Lung microvascular endothelial cell (primary cell): ENCODE measurements around the gene ADAMTS13. TPM values are rescaled to one million over a fixed set of nuclear protein-coding genes. Genes with fewer than 3 reads are reported as not detected.
A peak's percentile ranks its signal among the peaks of the same experiment; 100 is the strongest.

Experiments used
- DNase-seq, 2 donors: peaks; one replicate each; pipeline versions ENCODE4 v3.0.0 to v3.0.0-alpha.2; 2010; ENCODE audit warnings: low read depth in 2 of 2
- total RNA-seq: library from RNA; depleted of rRNA; stranded (reverse); fragments of >200 nt; gene quantifications from 2 replicates; pipeline ENCODE4 v1.2.1, GENCODE V29; 2014

Gene ADAMTS13
- total RNA-seq, 1 donor from 2014 or later: 0.60 TPM

DNA sequence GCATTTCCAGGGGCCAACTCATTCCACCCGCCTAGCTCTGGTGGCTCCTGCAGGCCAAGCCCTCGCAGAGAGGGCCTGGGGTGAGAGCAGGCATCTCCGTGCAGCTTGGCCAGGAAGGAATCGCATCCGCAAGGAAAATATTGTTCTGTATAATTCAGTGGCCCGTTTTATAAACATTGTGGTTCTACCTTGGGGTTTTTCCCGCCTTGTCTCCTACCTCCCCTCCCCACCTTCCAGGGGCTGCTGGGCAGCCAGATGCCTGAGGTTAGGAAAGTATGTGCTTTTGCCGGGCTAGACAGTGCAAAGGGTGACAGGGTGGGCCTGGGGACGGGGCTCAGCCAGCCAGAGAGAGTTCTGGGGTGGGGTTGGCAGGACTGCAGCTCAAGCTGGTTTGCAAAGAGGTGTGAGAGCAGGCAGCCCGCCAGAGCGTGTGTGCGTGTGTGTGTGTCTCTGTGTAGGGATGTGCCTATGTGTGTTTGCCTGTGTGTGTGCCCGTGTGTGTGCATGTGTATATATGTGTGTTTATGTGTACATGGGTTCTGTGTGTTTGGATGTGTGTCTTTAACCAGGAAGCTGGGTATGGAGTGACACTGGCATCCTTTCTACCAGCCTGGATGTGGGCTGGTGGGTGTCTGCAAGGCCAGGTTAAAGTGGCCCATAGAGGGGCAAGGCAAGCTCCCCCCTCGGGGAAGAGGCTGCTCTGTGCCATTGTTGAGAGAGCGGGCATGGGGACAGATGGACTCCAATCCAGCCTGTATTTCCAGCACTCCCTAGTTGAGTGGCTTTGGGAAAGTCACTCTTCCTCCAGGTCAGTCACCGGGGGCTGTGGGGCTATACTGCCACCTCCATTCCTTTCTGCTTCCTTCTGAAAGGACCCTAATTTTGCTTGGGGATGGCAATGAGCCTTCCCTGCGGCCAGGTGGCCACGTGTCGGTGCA is 67.4 kb downstream of the ADAMTS13 start:
- no peak for DNase-seq

GRCh38 chr9:133490201-133490681 is 68.1 kb downstream of the ADAMTS13 start:
- DNase-seq: no peak

- DNase-seq: no peak
These were observed 68.9 kb downstream of the ADAMTS13 start for GRCh38 chr9:133490865-133491655.

DNA sequence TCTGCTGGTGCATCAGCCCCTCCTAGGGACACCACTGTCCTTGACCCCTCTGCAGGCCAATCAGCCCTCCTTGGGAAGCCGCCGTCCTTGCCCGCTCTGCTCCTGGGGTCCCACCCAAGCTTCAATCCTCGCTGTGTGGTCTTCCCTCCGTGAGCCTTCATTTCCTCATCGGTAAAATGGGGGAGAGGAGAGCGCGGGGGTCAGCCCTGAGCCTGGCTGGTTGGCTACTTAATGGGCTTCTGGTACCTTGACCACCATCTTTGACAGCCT is 69.4 kb downstream of the ADAMTS13 start:
- DNase-seq: no peak

DNA sequence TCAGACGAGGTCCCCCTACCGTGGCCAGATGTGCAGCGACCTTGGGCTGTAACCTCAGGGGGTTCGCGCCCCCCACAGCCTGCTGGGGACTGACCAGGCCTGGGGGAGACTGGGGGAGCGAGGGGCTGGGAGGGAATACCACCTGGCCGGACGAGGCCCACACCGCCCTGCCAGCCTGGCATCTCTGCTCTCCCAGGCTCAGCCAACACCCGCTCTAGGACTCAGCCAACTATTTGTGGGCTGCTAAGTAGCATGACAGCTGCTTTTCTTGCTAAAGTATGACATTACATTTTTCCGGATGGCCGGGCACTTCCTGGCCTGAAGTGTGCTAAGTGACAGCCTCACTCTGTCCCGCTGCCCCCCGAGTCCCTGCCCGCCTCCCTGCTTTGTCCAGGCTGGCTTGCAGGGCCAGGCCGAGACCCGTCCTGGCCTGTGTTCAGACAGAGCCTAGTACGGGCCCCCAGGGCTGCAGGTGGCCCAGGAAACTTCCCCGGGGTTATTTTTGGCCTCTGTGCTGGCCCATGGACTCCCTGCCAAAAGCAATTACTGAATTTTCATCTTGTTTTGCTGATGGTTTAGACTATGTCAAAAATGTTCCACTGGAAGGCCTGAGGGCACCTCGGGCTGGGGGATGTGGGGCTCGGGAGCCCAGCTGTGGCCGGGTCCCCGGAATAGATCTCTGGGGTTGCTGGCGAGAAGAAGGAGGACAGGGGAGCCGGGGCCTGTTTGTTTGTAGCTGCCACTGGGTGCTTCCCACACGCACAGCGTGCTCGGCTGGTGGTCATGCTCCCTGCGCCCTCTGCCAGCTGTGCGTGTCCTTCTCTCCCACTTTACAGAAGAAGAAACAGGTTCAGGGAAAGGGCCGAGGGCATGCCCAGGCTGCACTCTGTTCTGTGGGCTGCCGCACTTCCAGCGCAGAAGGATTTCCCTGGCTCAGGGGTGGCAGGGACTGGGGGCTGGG is 70.2 kb downstream of the ADAMTS13 start:
- peak in 1 of 2 donors; percentile 57 for DNase-seq

GRCh38 chr9:133493428-133493827 is 71.3 kb downstream of the ADAMTS13 start:
- DNase-seq: no peak

- DNase-seq: no peak
These were observed 71.8 kb downstream of the ADAMTS13 start for GRCh38 chr9:133493845-133494540.

DNA sequence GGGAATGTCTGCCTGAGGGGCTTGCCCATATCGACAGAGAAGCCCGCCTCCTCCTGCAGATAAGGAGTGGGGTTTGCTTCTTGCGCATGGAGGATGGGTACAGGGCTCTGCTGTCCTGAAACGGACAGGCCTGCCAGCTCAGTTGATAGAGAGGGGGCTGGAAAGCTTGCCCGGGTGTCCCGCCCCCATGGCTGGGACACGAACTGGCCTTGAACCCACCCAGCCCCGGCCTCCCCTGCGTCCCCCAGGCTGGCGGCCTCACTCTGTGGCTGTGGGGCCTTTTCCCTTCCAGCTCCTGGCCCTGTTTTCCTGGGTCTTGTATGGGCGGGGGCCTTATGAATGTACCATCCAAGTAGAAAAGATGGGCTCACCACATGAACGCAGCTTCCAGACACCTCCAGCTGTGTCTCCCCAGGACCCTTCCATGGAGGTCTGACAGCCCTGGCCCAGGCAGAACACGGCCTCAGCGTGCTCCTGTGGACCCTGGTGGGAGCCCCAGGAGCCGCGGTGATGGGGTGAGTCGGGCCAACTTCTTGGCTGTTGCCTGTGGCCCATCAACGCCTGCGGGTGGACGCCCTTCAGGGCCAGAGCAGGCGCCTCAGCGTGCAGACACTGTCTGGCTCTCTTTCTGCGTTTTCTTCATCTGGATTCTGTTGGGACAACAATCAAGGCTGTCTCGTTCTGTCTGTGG is 72.6 kb downstream of the ADAMTS13 start:
- DNase-seq: no peak

- no peak for DNase-seq
These were observed 73.4 kb downstream of the ADAMTS13 start for GRCh38 chr9:133495327-133496293.

DNA sequence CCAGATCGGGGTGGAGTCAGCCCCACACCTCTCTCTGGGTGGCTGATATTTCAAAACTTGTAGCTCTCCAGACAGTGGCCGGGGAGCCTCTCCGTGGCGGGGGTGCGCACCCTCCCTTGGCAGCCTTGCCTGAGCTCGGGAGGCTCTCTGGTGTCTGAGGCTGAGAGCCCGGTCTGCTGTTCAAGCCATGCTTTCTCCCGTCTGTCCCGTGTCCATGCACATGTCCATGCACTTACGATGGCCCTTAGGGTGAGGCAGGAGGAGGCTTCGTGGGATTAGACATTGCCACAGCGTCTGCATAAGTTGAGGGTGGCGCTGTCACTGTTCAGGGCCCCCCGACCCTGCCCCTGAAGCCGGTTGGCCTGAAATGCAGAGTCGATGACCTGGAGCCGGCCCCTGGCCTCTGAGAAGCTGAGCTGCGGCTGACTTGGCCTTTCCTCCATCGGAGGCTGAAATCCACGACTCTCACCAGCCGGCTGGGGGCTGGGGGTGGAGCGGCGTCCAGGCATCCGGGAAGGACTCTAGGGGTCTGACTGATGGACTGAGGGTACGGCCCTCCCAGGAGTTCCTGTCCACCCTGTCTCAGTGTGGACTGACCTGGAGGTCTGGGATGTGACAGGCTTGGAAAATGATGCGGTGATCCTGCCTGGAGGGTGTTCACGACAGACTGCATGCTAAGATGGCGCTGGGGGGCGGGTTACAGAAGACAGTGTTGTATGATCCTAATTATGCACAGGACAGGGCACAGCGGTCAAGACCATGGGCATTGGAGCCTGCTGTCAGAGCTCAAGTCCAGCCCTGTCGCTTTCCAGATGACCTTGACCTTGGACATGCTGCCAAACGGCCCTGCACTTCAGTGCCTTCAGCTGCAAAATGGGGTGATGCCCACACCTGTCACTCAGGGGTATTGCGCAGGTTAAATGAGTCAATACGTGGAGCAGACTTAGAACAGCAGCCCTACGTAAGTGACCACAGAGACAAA is 75.0 kb downstream of the ADAMTS13 start:
- no peak for DNase-seq

DNA sequence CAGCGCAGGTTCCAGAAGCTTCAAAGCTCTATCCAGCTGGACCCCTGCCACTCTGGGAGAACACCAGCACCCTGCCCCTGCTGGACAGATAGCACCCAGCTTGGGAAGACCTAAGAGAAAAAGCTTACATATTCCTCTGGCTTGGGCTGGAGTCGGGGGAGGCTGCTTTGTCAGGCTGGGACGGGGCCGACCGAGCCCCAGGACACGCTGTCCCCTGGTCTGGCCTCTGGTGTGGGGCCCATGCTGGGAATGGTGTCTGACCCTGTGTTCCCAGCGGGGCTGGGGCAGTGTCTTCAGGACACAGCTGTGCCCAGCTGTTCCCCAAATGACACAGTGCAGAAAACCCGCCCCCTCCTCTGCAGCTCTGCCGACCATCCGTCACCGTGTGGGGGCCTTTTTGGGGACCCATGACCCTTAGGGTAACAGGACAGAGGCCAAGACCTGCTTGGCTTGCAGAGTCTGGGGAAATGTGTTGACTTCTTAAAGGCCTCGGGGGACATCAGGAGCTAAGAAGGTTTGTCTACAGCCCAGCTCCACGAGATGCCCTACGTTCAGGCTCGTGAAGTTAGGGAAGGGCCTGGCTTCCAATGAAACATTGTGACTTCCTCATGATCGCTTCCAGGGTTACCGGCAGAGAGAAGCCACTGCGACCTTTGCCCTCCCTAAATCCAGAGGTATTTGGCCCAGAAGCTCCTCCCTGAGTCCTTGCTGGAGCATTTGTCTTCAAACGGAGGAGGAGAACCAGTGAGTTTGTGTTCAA is 77.1 kb downstream of the ADAMTS13 start:
- no peak for DNase-seq

DNA sequence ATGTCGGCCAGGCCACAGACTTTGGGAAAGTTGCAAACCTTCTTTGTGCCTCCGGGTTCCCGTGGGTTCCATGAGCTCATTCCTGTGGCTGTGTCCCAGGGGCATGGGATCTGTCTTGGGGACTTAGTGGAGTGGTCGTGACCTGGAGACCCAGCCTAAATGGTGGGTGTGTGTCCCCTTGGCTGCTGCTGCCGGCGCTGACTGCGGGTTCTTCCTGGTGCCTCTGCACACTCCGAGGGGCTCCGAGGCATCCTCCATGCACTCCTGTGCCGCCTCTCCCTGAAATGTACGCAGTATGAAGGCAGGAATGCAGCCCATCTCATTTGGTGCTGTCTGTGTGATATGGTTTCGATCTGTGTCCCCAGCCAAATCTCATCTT is 77.7 kb downstream of the ADAMTS13 start:
- no peak for DNase-seq

DNA sequence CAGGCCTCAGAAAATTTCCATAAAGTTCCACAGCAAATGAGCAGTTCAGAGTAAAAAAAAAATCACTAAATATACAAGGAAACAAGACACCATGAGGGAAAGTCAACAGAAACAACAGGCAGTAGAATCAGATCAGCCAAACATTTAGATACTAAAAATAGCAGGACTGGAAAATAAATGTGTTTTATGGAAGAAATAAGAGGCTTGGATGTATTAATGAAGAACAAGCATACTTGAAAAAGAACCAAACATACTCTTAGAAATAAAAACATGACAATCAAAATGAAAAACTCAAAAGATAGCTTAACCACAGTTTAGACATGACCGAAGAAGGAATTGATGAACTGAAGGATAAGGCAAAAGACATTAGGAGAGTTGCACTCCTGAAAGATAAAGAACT is 79.9 kb downstream of the ADAMTS13 start:
- no peak for DNase-seq

DNA sequence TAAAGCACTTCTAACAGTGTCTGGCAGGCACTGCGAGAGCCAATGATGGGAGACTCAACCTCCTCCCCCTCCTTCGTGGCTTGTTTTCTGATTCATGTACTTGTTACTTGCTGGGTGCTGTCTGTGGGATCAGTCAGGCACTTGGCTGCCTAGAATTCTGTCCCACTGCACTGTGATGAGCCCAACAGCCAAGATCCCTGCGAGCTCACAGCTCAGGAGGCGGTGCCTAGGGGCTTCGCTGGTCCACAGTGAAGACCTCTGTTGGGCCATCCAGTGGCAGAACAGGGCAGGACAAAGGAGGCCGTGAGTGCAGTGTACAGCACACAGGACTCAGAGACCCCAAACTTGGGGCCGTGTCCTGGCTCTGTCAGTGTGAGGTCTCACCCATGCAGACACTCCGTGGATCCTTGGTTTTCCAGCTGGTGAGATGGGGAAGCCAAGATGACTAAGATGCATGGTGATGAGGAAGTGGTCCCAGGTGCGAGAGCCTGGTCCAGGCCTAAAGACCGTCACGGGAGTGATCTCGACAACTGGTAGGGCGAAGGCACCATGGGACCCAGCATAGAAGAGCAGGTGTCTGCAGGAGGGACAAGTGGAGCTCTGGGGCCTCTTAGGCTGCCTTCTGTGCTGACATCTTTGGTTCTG is 83.1 kb downstream of the ADAMTS13 start:
- DNase-seq: no peak

DNA sequence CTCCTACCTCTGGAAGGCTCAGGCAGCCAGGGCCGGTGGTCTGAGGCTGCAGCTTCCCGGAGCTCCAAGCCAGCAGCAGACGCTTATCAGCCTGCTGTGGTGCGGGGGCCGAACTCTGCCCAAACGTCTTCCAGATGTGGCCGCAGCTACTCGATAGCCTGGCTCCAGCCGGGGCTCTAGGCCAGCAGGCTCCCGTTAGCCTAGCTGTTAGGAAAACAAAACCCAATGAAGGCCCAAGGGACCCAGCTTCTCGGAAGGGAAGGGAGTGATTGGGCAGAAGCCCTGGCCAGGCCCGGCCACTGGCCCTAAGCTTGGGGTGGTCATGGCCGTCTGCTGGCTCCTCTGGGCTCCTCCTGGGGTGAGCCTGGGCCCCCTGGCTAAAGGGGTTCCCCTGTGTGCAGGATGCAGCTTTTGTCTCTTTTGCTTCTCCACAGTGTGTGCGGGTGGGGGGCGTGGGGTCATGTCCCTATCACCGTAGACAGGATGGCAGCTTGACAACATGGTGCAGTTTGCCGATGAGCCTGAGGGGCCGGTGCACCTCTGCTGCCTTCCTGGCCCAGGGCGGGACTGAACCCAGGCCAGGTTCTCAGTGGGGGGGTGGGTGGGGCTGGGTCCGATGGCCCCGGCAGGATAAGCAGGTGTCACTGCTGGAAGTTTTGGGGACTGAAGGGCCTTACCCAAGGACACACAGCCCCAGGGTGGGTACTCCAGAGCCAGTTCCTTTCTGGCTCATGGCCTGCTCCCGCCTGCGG is 83.9 kb downstream of the ADAMTS13 start:
- no peak for DNase-seq

GRCh38 chr9:133506653-133507038 is 84.5 kb downstream of the ADAMTS13 start:
- DNase-seq: peak in 1 of 2 donors; percentile 56
